Activated CD4-positive, alpha-beta T cell treated with anti-CD3 and anti-CD28 coated beads, Interleukin-2, amount 50 U/mL, for 24 hours (primary cell): Measurements from ENCODE around the gene C6orf62.
"Not testable (repeated sequence)": the region's sequence is repeated elsewhere in the genome, so short reads cannot be mapped to it uniquely, and the experiment has no call there.

Experiments
- DNase-seq, 2 donors: peaks; one replicate each; pipeline ENCODE4 v3.0.0-alpha.2; 2020; ENCODE audit warnings: low read depth in 1 of 2, low spot score in 1 of 2

The C6orf62 gene

GRCh38 chr6:24743265-24743943, 24.4 kb upstream of the C6orf62 start:
- peak in 1 of 2 donors; percentile 35 for DNase-seq

- no peak for DNase-seq
Measured at GRCh38 chr6:24742216-24742738, 23.3 kb upstream of the C6orf62 start.

GRCh38 chr6:24740861-24741260, 21.9 kb upstream of the C6orf62 start:
- no peak for DNase-seq

- no peak for DNase-seq
Measured at GRCh38 chr6:24738741-24739140, 19.8 kb upstream of the C6orf62 start.

GRCh38 chr6:24734710-24735109, 15.8 kb upstream of the C6orf62 start:
- not testable (repeated sequence) for DNase-seq

- DNase-seq, result no peak
Measured at GRCh38 chr6:24734166-24734565, 15.2 kb upstream of the C6orf62 start.

- DNase-seq, result not testable (repeated sequence)
Measured at GRCh38 chr6:24731456-24732134, 12.6 kb upstream of the C6orf62 start.

DNA sequence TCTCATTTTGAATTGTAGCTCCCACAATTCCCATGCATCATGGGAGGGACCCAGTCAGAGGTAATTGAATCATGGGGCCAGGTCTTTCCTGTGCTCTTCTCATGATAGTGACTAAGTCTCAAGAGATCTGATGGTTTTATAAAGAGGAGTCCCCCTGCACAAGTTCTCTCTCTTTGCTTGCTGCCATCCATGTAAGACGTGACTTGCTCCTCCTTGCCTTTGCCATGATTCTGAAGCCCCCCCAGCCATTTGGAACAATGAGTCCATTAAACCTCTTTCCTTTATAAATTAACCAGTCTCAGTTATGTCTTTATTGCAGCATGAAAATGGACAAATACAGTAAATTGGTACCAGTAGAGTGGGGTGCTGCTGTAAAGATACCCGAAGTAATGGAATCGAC, 11.7 kb upstream of the C6orf62 start:
- DNase-seq, result not testable (repeated sequence)

DNA sequence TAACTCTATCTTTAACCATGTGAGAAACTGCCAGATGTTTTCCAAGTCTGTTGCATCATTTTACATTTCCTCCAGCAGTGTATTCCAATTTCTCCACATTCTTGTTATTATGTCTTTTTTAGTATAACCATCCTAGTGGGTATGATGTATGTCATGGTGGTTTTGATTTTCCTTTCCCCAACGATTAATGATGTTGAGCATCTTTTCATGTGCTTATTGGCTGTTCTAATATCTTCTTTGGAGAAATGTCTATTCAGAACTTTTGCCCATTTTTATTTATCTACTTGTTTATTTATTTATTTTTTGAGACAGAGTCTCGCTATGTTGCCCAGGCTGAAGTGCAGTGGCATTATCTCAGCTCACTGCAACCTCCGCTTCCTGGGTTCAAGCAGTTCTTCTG, 4.3 kb upstream of the C6orf62 start:
- no peak for DNase-seq

DNA sequence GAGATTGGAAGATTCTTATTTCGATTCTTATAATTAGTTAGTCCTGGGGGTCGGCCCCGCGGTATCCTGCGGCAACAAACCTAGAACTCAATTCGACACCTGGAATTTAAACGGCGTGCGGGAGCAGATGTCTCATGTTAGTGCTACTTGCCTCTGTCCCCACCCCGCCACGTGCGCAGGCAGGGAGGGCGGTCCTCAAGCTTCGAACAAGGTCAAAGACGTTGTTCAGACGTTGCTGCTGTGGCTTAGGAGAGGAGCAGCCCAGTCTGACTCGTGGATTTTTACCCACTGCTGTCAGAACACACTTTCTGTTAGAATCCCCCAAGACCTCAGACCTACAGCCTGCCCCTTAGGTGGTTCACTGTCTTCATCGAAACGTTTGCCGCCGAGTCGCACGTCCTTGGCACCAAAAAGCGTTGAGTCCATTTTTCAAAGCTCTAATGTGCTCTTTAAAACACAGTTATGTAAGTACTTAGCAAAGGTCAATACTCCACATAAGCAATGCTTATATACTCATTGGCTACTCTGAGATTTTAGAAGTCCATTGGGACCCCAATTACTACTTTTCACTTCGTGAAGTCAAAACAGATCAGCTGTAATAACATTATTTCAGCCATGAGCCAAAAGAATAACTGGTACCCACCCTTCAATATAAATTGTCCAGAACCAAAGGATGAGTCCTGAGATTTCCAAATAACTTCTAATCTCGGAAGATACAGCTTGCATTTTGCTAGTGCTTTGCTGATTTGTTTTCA, 2.7 kb upstream of the C6orf62 start:
- no peak for DNase-seq

DNA sequence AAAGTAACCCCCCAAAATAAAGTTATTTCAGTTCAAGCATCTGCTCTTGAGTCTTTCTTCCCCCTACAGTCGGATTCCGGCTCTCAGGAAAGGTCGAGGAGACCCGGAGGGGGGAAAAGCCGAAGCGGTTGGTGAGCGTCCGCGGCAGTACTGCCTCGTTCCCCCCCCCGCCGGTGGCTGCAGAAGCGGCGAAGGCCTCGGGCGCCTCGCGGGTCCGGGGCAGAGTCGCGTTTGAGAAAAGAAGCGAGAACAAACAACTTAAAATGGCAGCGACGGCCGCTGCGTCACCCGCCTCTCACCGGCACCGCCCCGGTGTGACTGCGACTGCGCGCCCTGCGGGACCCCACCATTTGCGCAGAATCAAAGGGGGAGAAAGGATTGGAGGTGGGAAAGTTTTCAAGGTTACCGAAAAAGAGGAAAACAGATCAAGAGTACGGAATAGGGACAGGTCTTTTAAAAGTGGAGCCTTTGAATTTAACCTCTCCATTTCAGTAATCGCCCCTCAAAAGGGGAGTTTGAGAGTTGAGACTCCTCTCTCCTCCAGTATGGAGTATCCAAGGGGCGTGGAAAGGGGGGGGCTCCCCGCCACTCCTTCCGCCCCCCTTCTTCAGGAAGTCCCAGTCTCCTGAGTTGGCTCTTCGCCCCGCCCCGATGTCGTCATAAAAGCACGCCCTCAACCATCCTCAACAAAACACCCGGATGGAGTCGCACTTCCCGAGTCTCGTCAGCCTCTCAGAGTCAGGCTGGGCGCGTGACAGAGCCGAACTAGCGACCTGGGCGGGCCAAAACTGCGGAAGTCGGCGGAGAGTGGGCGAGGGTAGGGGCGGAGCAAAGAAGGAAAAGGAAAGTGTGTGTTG, 1.9 kb upstream of the C6orf62 start:
- peak; percentile 99 to 100 for DNase-seq

DNA sequence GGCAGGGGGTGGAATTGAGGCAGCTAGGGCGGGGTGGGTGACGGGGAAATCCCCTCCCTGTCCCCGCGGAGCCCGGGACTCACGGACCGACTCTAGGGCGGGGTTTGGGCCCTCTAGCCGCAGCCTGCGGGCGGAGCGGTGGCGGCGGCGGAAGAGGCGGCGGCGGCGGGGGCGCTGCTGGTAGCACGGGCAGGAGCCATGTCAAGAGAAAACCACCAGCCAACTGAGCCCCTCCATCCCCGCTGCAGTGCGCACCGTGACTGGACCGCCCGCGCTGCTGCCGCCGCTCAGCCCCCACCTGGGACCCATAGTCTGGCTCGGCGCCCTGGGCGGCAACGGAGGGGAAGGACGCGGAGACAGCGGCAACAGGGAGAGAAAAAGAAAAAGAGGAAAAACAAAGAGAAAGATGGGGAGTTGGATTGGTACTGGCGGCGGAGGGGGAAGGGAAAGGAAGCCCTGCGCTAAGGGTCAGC, 1.2 kb upstream of the C6orf62 start:
- peak; percentile 60 for DNase-seq

- no peak for DNase-seq
Measured at GRCh38 chr6:24718449-24719124, 367 bp downstream of the C6orf62 start.

DNA sequence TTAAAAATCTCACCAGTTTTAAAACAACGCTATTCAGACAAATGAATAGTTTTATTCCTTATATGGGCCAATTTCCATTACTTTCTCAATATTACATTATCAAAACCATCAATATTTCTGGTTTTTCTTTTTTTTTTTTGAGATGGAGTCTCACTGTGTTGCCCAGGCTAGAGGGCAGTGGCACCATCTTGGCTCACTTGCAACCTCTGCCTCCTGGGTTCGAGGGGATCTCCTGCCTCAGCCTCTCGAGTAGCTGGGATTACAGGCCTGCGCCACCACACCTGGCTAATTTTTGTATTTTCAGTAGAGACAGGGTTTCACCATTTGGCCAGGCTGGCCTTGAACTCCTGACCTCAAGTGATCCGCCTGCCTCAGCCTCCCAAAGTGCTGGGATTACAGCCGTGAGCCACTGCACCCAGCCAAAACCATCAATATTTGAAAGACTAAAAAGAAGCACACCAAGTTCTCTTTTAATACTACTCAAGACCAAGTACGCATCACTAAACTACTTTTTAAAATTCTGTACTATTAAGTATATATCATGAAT, 2.3 kb downstream of the C6orf62 start:
- not testable (repeated sequence) for DNase-seq

DNA sequence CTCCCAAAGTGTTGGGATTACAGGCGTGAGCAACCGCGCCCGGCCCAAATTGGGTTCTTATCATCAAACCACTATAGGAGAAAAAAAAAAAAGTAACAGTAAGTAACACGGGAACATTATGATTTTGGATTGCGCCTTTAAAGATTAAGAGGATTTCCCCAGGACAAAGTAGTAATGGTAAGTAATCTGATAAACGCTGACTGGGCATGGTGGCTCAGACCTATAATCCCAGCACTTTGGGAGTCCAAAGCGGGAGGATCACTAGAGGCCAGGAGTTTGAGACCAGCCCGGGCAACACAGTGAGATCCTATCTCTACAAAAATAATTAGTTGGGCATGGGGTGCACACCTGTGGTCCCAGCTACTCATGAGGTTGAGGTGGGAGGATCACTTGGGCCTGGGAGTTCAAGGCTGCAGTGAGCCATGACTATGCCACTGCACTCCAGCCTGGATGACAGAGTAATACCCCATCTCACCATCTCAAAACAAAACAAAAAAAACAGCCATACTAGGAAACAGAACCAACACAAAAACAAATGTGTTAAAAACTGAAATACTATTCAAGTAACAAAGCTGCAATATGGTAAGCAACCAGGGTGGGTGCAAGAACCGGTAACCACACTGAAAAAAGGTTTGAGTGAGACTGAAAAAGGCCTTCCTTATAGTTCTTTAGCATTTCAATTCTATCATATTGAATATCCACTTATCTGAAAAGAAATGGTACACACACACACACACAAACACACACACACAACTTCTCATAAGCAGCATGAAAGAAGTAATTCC, 8.2 kb downstream of the C6orf62 start:
- DNase-seq, result no peak

GRCh38 chr6:24709014-24709711, 9.8 kb downstream of the C6orf62 start:
- no peak for DNase-seq

DNA sequence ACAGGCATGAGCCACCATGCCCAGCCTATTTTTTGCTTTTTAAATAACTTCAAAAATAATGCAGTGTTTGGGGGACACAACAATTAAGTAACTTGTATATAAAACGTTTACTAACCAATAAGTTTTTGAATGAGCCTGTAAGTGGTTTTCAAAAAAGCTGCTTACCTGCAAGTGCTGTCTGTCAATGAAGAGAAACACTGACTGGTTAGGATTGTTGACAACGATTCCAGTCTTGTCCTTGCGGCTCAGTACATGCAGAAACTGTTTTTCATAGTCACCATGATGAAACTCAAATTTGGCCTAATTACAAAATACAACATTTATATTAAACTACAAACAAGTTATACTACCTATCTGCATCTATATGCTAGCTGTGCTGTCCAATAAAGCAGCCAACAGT, 10.3 kb downstream of the C6orf62 start:
- no peak for DNase-seq

- DNase-seq, result no peak
Measured at GRCh38 chr6:24704468-24704867, 14.5 kb downstream of the C6orf62 start.
